ENCODE data around the gene GPBP1.

DNA sequence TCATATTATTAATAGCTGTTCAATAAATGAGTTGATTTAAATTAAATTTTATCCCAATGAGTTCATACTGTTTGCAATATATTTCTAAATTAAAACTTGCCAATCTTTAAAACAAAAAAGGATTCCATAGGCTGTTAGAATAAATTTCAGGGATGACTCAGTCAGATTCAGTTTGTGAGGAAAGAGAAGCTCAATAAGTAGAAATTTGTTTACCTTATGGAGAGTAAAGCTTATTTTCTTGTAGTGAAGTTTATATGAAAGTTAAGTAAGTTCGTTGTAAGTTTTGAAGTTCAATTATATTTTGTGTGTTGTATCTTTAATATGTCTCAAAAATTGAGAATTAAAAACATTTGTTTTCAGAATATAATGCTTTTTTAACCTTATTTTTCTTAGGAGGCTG is 29.0 kb downstream of the GPBP1 start:
- TF ChIP-seq EZH2phosphoT487 (IDR thresholded peaks at IDR 0.05; ENCODE audit: unreplicated experiment) (no peak), POLR2AphosphoS5 (IDR thresholded peaks at IDR 0.05; ENCODE audit: low read depth) (no peak), EZH2 (IDR thresholded peaks at IDR 0.05; ENCODE audit: low read depth, unreplicated experiment) (no peak), NANOG (IDR thresholded peaks at IDR 0.05; ENCODE audit: borderline replicate concordance) (no peak)
- TF ChIP-seq, protein P1, sequence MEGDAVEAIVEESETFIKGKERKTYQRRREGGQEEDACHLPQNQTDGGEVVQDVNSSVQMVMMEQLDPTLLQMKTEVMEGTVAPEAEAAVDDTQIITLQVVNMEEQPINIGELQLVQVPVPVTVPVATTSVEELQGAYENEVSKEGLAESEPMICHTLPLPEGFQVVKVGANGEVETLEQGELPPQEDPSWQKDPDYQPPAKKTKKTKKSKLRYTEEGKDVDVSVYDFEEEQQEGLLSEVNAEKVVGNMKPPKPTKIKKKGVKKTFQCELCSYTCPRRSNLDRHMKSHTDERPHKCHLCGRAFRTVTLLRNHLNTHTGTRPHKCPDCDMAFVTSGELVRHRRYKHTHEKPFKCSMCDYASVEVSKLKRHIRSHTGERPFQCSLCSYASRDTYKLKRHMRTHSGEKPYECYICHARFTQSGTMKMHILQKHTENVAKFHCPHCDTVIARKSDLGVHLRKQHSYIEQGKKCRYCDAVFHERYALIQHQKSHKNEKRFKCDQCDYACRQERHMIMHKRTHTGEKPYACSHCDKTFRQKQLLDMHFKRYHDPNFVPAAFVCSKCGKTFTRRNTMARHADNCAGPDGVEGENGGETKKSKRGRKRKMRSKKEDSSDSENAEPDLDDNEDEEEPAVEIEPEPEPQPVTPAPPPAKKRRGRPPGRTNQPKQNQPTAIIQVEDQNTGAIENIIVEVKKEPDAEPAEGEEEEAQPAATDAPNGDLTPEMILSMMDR (conservative IDR thresholded peaks at IDR 0.05; ENCODE audit: low read depth in 2 of 2) = no peak
- TF ChIP-seq, protein P2, sequence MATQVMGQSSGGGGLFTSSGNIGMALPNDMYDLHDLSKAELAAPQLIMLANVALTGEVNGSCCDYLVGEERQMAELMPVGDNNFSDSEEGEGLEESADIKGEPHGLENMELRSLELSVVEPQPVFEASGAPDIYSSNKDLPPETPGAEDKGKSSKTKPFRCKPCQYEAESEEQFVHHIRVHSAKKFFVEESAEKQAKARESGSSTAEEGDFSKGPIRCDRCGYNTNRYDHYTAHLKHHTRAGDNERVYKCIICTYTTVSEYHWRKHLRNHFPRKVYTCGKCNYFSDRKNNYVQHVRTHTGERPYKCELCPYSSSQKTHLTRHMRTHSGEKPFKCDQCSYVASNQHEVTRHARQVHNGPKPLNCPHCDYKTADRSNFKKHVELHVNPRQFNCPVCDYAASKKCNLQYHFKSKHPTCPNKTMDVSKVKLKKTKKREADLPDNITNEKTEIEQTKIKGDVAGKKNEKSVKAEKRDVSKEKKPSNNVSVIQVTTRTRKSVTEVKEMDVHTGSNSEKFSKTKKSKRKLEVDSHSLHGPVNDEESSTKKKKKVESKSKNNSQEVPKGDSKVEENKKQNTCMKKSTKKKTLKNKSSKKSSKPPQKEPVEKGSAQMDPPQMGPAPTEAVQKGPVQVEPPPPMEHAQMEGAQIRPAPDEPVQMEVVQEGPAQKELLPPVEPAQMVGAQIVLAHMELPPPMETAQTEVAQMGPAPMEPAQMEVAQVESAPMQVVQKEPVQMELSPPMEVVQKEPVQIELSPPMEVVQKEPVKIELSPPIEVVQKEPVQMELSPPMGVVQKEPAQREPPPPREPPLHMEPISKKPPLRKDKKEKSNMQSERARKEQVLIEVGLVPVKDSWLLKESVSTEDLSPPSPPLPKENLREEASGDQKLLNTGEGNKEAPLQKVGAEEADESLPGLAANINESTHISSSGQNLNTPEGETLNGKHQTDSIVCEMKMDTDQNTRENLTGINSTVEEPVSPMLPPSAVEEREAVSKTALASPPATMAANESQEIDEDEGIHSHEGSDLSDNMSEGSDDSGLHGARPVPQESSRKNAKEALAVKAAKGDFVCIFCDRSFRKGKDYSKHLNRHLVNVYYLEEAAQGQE (IDR thresholded peaks at IDR 0.05; ENCODE audit: unreplicated experiment) = no peak

Measured in GM23338 (cell line).